Ovary (tissue), 3 donors: Measurements from ENCODE around the gene DYRK1A.

ENCODE experiments used
- CTCF ChIP-seq, 3 donors: fragments of 450-650 bp in 2 of 3; fragments of 200-600 bp in 1 of 3; IDR thresholded peaks; one replicate each; pipeline versions ENCODE4 v1.5.1 to v1.8.0; 2016 to 2022; ENCODE audit warnings: antibody characterized with exemption in 3 of 3, mild to moderate bottlenecking in 1 of 3
- POLR2A ChIP-seq: fragments of 450-650 bp; IDR thresholded peaks from one replicate; pipeline ENCODE4 v1.6.1; 2017; ENCODE audit warnings: antibody characterized with exemption, mild to moderate bottlenecking, moderate library complexity
- donor health status: DM: no; HTN: no; CAD: no.

DNA sequence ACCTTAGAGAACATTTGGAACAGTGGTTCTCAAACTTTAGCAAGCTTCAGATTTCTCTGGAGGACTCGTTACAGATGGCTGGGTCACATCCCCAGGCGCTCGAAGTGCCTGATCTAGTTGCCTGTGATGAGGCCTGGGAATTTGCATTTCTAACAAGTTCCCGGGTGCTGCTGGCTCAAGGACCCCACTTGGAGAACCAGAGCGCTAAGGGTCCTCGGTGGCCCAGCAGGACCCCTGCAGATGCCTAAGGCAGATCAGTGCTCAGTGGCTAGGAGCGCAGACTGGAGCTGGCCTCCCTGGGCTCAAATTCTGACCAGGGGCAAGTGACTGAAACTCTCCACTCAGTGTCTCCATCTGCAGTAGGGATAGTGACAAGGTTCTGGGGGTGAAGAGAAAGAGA, 208.2 kb downstream of the DYRK1A start:
- TF ChIP-seq CTCF (IDR thresholded peaks at IDR 0.05) = no peak
- TF ChIP-seq POLR2A = no peak
